B cell (primary cell): ENCODE data around the gene MYMK. TPM values are rescaled to one million over a fixed set of nuclear protein-coding genes. Genes with fewer than 3 reads are reported as not detected.

ENCODE experiments used
- ATAC-seq: fragments of 200-7000 bp; cut with Tn5 transposase; one replicate; pipeline ENCODE4 v1.10.0; 2021; ENCODE audit warnings: low read depth, mild to moderate bottlenecking, moderate number of reproducible peaks, moderate library complexity
- CTCF ChIA-PET: fragments of 350-600 bp; sonication (Branson Sonifier 250); formaldehyde crosslinking; loops from one replicate; lab custom pipeline; 2021; ENCODE audit warnings: antibody characterized with exemption, inconsistent platforms; lab: Charles Lee
- POLR2A ChIA-PET: fragments of 350-600 bp; sonication (Branson Sonifier 250); formaldehyde crosslinking; loops from one replicate; lab custom pipeline; 2021; ENCODE audit warnings: antibody characterized with exemption; lab: Charles Lee
- DNase-seq: peaks from one replicate; pipeline ENCODE4 v3.0.0; 2013
- H2AFZ ChIP-seq: 2 replicates; pipeline ENCODE4 v1.6.1; 2012; ENCODE audit warnings: mild to moderate bottlenecking, low read depth, low read length; ENCODE audit not compliant: insufficient read depth, poor library complexity, severe bottlenecking
- H3K27ac ChIP-seq, 2 donors: 1 replicate in 1 of 2; 2 replicates in 1 of 2; pipeline ENCODE4 v1.5.1; 2012 to 2013; ENCODE audit warnings: low read length in 2 of 2, mild to moderate bottlenecking in 2 of 2, moderate library complexity in 1 of 2
- H3K27me3 ChIP-seq, 4 experiments: fragments of 200-600 bp in 1 of 4; sonication (generic) in 1 of 4; replicated peaks in 1 of 4; 1 replicate in 2 of 4; 2 replicates in 2 of 4; pipeline versions ENCODE4 v1.6.1 to v1.7.0; 2013 to 2016; ENCODE audit warnings: low read length in 3 of 4, mild to moderate bottlenecking in 2 of 4, mixed read lengths in 1 of 4, moderate library complexity in 1 of 4; ENCODE audit not compliant: insufficient read depth in 4 of 4, control insufficient read depth in 3 of 4; ENCODE audit errors: control extremely low read depth in 1 of 4
- H3K36me3 ChIP-seq, 2 experiments: replicated peaks in 1 of 2; 1 replicate in 1 of 2; 2 replicates in 1 of 2; pipeline versions ENCODE4 v1.6.1 to v1.7.1; 2013; ENCODE audit warnings: low read length in 1 of 2; ENCODE audit not compliant: insufficient read depth in 2 of 2, control insufficient read depth in 1 of 2; ENCODE audit errors: control extremely low read depth in 1 of 2, extremely low read depth in 1 of 2
- H3K4me1 ChIP-seq, 2 donors: fragments of 200-600 bp in 1 of 2; sonication (generic) in 1 of 2; 1 replicate in 1 of 2; 2 replicates in 1 of 2; pipeline versions ENCODE4 v1.5.1 to v1.6.1; 2013 to 2017; ENCODE audit warnings: low read length in 2 of 2; ENCODE audit not compliant: control insufficient read depth in 2 of 2, insufficient read depth in 2 of 2
- H3K4me2 ChIP-seq: replicated peaks from 2 replicates; pipeline ENCODE3; 2012; ENCODE audit warnings: mild to moderate bottlenecking, low read depth, low read length; ENCODE audit not compliant: poor library complexity, severe bottlenecking
- H3K4me3 ChIP-seq, 5 experiments: fragments of 200-600 bp in 1 of 5; sonication (generic) in 1 of 5; 1 replicate in 3 of 5; 2 replicates in 2 of 5; pipeline versions ENCODE4 v1.5.1 to v1.7.0; 2011 to 2016; ENCODE audit warnings: low read length in 4 of 5, mild to moderate bottlenecking in 4 of 5, low read depth in 2 of 5, control low read depth in 1 of 5, moderate library complexity in 1 of 5; ENCODE audit not compliant: insufficient read depth in 1 of 5; ENCODE audit errors: control extremely low read depth in 1 of 5, extremely low read depth in 1 of 5
- H3K79me2 ChIP-seq: fragments of 200-600 bp; sonication (generic); one replicate; pipeline ENCODE4 v1.6.0; 2016; ENCODE audit warnings: low read length; ENCODE audit not compliant: control insufficient read depth, insufficient read depth
- H3K9ac ChIP-seq: fragments of 200-600 bp; sonication (generic); 2 replicates; pipeline ENCODE4 v1.6.1; 2017; ENCODE audit warnings: mild to moderate bottlenecking, low read length, moderate library complexity
- H3K9me3 ChIP-seq, 3 donors: one replicate each; pipeline versions ENCODE4 v1.6.1 to v1.7.1; 2013; ENCODE audit warnings: low read length in 2 of 3; ENCODE audit not compliant: control insufficient read depth in 2 of 3, insufficient read depth in 1 of 3; ENCODE audit errors: control extremely low read depth in 1 of 3
- H4K20me1 ChIP-seq: 2 replicates; pipeline ENCODE4 v1.6.0; 2012; ENCODE audit warnings: mild to moderate bottlenecking, low read length; ENCODE audit not compliant: insufficient read depth, control insufficient read depth, poor library complexity, severe bottlenecking
- H3K27ac Mint-ChIP-seq: one replicate; pipeline ENCODE4 v1.8.0; 2021; ENCODE audit warnings: mixed read lengths
- H3K27me3 Mint-ChIP-seq: one replicate; pipeline ENCODE4 v1.8.0; 2021; ENCODE audit warnings: mixed read lengths
- H3K4me1 Mint-ChIP-seq: one replicate; pipeline ENCODE4 v1.8.0; 2021; ENCODE audit warnings: mixed read lengths
- H3K4me3 Mint-ChIP-seq: one replicate; pipeline ENCODE4 v1.8.0; 2021; ENCODE audit warnings: mixed read lengths
- H3K9me3 Mint-ChIP-seq: one replicate; pipeline ENCODE4 v1.8.0; 2022; ENCODE audit warnings: mixed read lengths; ENCODE audit not compliant: insufficient read depth
- EZH2 ChIP-seq: IDR thresholded peaks from 2 replicates; pipeline ENCODE4 v1.6.1; 2012; ENCODE audit warnings: borderline replicate concordance, low read depth, mild to moderate bottlenecking, moderate library complexity, low read length; ENCODE audit not compliant: insufficient read depth, poor library complexity, severe bottlenecking
- WGBS: methylation state at CpG from one replicate; pipeline ENCODE4 v1.1.5; 2013; ENCODE audit warnings: missing lambda C conversion rate; ENCODE audit not compliant: insufficient coverage; 5-methylcytosine and 5-hydroxymethylcytosine counted together
- intact Hi-C: fragments of 100-400 bp; cut with micrococcal nuclease; formaldehyde crosslinking; loops from one replicate; pipeline ENCODE4 v1.10.0; 2022
- polyA plus RNA-seq: library from polyadenylated mRNA; depleted of rRNA; stranded (reverse); fragments of >200 nt; gene quantifications from 2 replicates; pipeline ENCODE4 v1.2.3, GENCODE V29; 2012
- total RNA-seq, 2 donors: library from RNA; stranded (reverse); fragments of 120-200 nt in 1 of 2; gene quantifications; 1 replicate in 1 of 2; 2 replicates in 1 of 2; pipeline versions ENCODE4 v1.2.3 to v1.2.4, GENCODE V29; 2013 to 2022
- TF ChIP-seq, protein P1 (sequence below): fragments of 200-600 bp; IDR thresholded peaks from one replicate; pipeline ENCODE4 v1.8.0; 2022; ENCODE audit warnings: antibody characterized with exemption, mild to moderate bottlenecking

Gene MYMK
- total and polyA plus RNA-seq, 2 donors (not counting 1 experiment from before 2014, with no cell fraction given) = not detected

DNA sequence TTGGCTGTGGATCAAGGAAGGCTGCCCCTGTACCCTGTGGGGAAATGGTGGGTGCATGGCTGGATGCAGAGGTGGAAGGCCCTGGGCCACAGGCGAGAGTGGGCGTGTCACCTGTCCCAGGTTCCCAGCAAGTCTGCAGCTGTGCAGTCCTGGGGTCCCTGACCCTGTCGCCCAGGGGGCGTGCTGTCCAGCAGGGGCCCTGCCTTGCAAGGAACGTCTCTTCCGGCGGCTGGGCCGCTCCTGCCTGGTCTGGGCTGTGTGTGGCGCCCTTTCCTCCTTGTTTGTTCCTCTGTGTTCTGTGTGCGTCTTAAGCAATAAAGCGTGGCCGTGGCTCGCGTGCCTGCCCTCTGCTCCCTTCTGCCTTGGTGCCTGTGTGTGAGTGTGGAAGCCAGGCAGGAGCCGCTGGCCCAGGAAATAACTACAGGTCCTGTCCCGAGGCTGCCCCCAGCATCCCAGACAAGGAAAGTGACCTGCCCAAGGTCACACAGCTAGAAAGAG, 54.3 kb downstream of the MYMK start:
- no peak overlapping the region for H3K4me3 ChIP-seq
- ChIA-PET CTCF (no interaction called here), POLR2A (no interaction called here)
- H3K79me2 ChIP-seq = peaks cover 4% of the 10 kb centered on the region
- DNase-seq (no peak), ATAC-seq (no peak)
- no peak for TF ChIP-seq EZH2
- TF ChIP-seq, protein P1, sequence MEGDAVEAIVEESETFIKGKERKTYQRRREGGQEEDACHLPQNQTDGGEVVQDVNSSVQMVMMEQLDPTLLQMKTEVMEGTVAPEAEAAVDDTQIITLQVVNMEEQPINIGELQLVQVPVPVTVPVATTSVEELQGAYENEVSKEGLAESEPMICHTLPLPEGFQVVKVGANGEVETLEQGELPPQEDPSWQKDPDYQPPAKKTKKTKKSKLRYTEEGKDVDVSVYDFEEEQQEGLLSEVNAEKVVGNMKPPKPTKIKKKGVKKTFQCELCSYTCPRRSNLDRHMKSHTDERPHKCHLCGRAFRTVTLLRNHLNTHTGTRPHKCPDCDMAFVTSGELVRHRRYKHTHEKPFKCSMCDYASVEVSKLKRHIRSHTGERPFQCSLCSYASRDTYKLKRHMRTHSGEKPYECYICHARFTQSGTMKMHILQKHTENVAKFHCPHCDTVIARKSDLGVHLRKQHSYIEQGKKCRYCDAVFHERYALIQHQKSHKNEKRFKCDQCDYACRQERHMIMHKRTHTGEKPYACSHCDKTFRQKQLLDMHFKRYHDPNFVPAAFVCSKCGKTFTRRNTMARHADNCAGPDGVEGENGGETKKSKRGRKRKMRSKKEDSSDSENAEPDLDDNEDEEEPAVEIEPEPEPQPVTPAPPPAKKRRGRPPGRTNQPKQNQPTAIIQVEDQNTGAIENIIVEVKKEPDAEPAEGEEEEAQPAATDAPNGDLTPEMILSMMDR = no peak
- Mint-ChIP-seq H3K27me3 (no peaks in the 10 kb centered on the region), H3K9me3 (no peaks in the 10 kb centered on the region), H3K4me1 (peaks cover 11% of the 10 kb centered on the region), H3K27ac (peak overlapping the region; percentile 71), H3K4me3 (no peak overlapping the region)
- H3K36me3 ChIP-seq = peaks cover 0 to 45% of the 10 kb centered on the region in 2 experiments
- H2AFZ ChIP-seq = no peak overlapping the region
- no peaks in the 10 kb centered on the region for H3K9me3 ChIP-seq
- H3K4me2 ChIP-seq = no peak overlapping the region
- no peaks in the 10 kb centered on the region for H3K27me3 ChIP-seq
- 89% methylated on average over 14 of the region's 16 CpGs for WGBS
- peaks cover 63% of the 10 kb centered on the region for H4K20me1 ChIP-seq
- peaks cover 9 to 23% of the 10 kb centered on the region in 2 donors for H3K4me1 ChIP-seq
- intact Hi-C loops = loop anchor here (10.0 kb wide), 1 partner anchor 356 kb away; no protein-coding TSS in a partner anchor
- no peak overlapping the region for H3K9ac ChIP-seq
- no peak overlapping the region for H3K27ac ChIP-seq

DNA sequence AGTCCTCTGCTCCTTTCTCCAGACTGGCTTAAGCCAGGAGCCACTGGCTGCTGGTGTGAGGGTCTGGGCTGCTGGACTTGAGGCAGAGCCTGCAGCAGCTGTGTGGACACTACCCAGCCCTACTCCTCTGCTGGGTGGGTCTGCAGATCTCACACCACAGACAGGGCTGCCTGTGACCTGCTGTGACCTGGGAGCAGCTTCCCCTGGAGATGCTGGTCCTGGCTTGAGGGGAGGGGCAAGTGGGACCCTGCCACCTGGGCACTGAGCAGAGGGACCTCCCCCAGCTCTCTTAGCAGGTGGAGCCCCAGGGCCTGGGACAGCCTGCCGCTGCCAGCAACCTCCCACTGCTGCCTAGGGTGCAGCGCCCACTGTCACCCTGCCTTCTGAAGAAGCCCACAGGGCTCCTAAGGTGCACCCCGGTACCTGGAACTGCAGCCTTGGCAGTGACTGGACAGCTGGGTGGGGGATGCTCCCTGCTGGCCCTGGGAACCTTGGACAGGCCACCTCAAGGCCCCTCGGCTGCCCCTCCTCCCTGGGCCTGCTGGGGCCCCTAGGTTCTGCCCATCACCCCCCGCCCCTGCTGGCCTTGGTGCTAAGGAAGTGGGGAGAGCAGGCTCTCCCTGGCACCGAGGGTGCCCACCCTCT, 55.9 kb downstream of the MYMK start:
- H3K27me3 Mint-ChIP-seq = no peaks in the 10 kb centered on the region
- ATAC-seq (peak; percentile 34), DNase-seq (no peak)
- Histone ChIP-seq H3K27ac (no peak overlapping the region), H3K4me1 (peaks cover 1 to 7% of the 10 kb centered on the region in 2 donors), H3K36me3 (peaks cover 0 to 36% of the 10 kb centered on the region in 2 experiments), H4K20me1 (peaks cover 53% of the 10 kb centered on the region), H3K4me3 (no peak overlapping the region), H2AFZ (no peak overlapping the region), H3K9ac (no peak overlapping the region), H3K27me3 (no peaks in the 10 kb centered on the region), H3K4me2 (no peak overlapping the region), H3K79me2 (peaks cover 3% of the 10 kb centered on the region), H3K9me3 (no peaks in the 10 kb centered on the region)
- H3K27ac Mint-ChIP-seq = no peak overlapping the region
- TF ChIP-seq EZH2 = no peak
- TF ChIP-seq, protein P1 = no peak
- H3K4me1 Mint-ChIP-seq = peaks cover 6% of the 10 kb centered on the region
- H3K9me3 Mint-ChIP-seq = no peaks in the 10 kb centered on the region
- ChIA-PET POLR2A (no interaction called here), CTCF (no interaction called here)
- H3K4me3 Mint-ChIP-seq = no peak overlapping the region
- intact Hi-C loops = no loop called here
- 89% methylated on average over 4 of the region's 6 CpGs for WGBS
